Ascending aorta (tissue), 2 donors: ENCODE measurements around the gene RNF20. TPM values are rescaled to one million over a fixed set of nuclear protein-coding genes. Genes with fewer than 3 reads are reported as not detected.

Source experiments
- DNase-seq, 2 donors: peaks; one replicate each; pipeline ENCODE4 v3.0.0-alpha.2; 2019; ENCODE audit warnings: low spot score in 2 of 2
- H3K27ac ChIP-seq, 2 donors: fragments of 200-600 bp; sonication (generic); one replicate each; pipeline ENCODE4 v1.5.1; 2016 to 2017; ENCODE audit warnings: mild to moderate bottlenecking in 1 of 2
- H3K27me3 ChIP-seq: fragments of 200-600 bp; sonication (generic); one replicate; pipeline ENCODE4 v1.5.1; 2017
- H3K36me3 ChIP-seq, 2 donors: fragments of 200-600 bp; sonication (generic); one replicate each; pipeline ENCODE4 v1.5.1; 2016
- H3K4me1 ChIP-seq, 2 donors: fragments of 200-600 bp; sonication (generic); one replicate each; pipeline ENCODE4 v1.5.1; 2016 to 2017; ENCODE audit warnings: mild to moderate bottlenecking in 1 of 2
- H3K4me3 ChIP-seq, 2 donors: fragments of 200-600 bp; sonication (generic); one replicate each; pipeline ENCODE4 v1.5.1; 2016 to 2017; ENCODE audit warnings: mild to moderate bottlenecking in 1 of 2
- H3K9me3 ChIP-seq, 2 donors: fragments of 200-600 bp; sonication (generic); one replicate each; pipeline ENCODE4 v1.5.1; 2016
- CTCF ChIP-seq, 3 experiments: fragments of 200-600 bp in 2 of 3; fragments of 450-650 bp in 1 of 3; sonication (generic) in 2 of 3; IDR thresholded peaks; one replicate each; pipeline ENCODE4 v1.5.1; 2016 to 2019; ENCODE audit warnings: antibody characterized with exemption in 3 of 3, mild to moderate bottlenecking in 1 of 3, moderate library complexity in 1 of 3
- intact Hi-C: fragments of 100-400 bp; cut with DNase I; formaldehyde crosslinking; loops from one replicate; pipeline ENCODE4 v1.15.1; 2023
- total RNA-seq: library from RNA; depleted of rRNA; stranded (reverse); fragments of >200 nt; gene quantifications from one replicate; pipeline ENCODE4 v1.1.0, GENCODE V29; 2016

Gene RNF20
- total RNA-seq, 1 donor from 2014 or later, result 47.7 TPM

GRCh38 chr9:101509572-101509971, 24.1 kb upstream of the RNF20 start:
- H3K36me3 ChIP-seq, result no peaks in the 10 kb centered on the region
- no peak for DNase-seq
- intact Hi-C loops, result no loop called here
- H3K27me3 ChIP-seq, result no peaks in the 10 kb centered on the region
- no peak overlapping the region for H3K4me3 ChIP-seq
- H3K9me3 ChIP-seq, result no peaks in the 10 kb centered on the region
- no peak for TF ChIP-seq CTCF (IDR thresholded peaks at IDR 0.05)
- H3K27ac ChIP-seq, result no peak overlapping the region
- H3K4me1 ChIP-seq, result peaks cover 0 to 10% of the 10 kb centered on the region in 2 donors

DNA sequence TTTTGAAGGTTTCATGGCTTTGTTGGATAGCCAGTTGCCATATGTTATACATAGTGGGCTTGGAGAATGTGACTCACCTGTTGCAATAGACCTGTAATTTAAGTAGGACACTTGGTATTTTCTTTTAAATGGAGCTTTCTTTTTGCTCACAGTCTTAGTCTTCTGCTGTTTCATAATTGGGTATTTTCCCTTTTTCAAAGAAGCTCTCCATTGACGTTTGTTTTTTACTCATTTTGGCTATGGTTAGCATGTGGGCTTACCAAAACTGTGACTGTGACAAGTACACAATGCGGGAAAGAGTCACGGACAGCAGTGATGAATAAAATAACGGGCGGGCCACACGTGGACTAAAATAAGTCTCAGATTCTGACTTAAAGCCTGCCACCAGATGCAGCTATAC, 23.2 kb upstream of the RNF20 start:
- Histone ChIP-seq H3K9me3 (no peaks in the 10 kb centered on the region), H3K27ac (no peak overlapping the region), H3K4me1 (peaks cover 0 to 10% of the 10 kb centered on the region in 2 donors), H3K4me3 (no peak overlapping the region), H3K27me3 (no peaks in the 10 kb centered on the region), H3K36me3 (no peaks in the 10 kb centered on the region)
- no peak for DNase-seq
- TF ChIP-seq CTCF (IDR thresholded peaks at IDR 0.05), result no peak
- intact Hi-C loops, result no loop called here

- DNase-seq, result no peak
- Histone ChIP-seq H3K27ac (no peak overlapping the region), H3K9me3 (no peaks in the 10 kb centered on the region), H3K27me3 (no peaks in the 10 kb centered on the region), H3K36me3 (no peaks in the 10 kb centered on the region), H3K4me1 (peaks cover 0 to 10% of the 10 kb centered on the region in 2 donors), H3K4me3 (no peak overlapping the region)
- intact Hi-C loops, result no loop called here
- no peak for TF ChIP-seq CTCF (IDR thresholded peaks at IDR 0.05)
Measured at GRCh38 chr9:101511009-101511408, 22.6 kb upstream of the RNF20 start.

GRCh38 chr9:101512116-101512515, 21.5 kb upstream of the RNF20 start:
- Histone ChIP-seq H3K27ac (no peak overlapping the region), H3K27me3 (no peaks in the 10 kb centered on the region), H3K36me3 (no peaks in the 10 kb centered on the region), H3K4me1 (peaks cover 0 to 10% of the 10 kb centered on the region in 2 donors), H3K9me3 (no peaks in the 10 kb centered on the region), H3K4me3 (no peak overlapping the region)
- no peak for TF ChIP-seq CTCF (IDR thresholded peaks at IDR 0.05)
- DNase-seq, result no peak
- intact Hi-C loops, result no loop called here

DNA sequence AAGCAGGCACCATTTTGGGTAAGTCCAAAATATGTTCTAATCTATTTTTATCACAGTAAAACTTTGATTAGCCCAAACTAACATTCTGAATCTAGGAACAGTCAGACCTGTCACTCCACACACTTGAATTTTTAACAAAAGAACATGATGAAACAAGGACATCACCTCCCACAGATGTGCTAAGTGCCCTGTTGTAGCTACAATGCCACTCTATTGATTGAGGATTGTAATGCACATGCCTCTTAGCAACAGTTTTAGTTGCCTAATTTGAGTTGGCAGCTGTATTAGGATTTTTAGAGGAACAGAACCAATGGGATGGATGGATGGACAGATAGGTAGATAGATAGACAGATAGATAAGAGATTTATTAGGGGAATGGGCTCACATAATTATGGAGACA, 20.3 kb upstream of the RNF20 start:
- Histone ChIP-seq H3K36me3 (no peaks in the 10 kb centered on the region), H3K27ac (peak overlapping the region in 1 of 2 donors; percentile 48), H3K4me1 (peaks cover 0 to 8% of the 10 kb centered on the region in 2 donors), H3K4me3 (no peak overlapping the region), H3K9me3 (no peaks in the 10 kb centered on the region), H3K27me3 (no peaks in the 10 kb centered on the region)
- no peak for DNase-seq
- intact Hi-C loops, result no loop called here
- no peak for TF ChIP-seq CTCF (IDR thresholded peaks at IDR 0.05)

DNA sequence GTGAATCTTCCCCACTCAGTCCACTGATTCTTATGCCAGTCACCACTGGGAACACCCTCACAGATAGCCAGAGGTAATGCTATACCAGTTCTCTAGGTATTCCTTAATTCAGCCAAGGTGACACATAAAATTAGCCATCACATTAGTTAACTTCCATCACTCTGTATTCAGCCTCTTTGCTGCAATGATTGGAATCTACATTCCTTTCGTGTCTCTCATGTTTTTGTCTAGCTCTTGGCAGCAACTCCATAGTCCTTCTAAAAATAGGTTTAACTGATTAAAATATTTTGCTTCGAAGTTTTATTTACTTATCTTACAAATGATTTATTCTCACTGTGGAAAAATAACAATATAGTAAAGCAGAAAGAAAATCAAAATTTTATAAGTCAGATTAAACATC, 19.6 kb upstream of the RNF20 start:
- Histone ChIP-seq H3K27me3 (no peaks in the 10 kb centered on the region), H3K36me3 (no peaks in the 10 kb centered on the region), H3K27ac (peak overlapping the region in 1 of 2 donors; percentile 48), H3K4me1 (peaks cover 0 to 6% of the 10 kb centered on the region in 2 donors), H3K9me3 (no peaks in the 10 kb centered on the region), H3K4me3 (no peak overlapping the region)
- TF ChIP-seq CTCF (IDR thresholded peaks at IDR 0.05), result no peak
- intact Hi-C loops, result no loop called here
- no peak for DNase-seq
